Calu3 (cell line): ENCODE measurements around the gene AFAP1L2. TPM values are rescaled to one million over a fixed set of nuclear protein-coding genes. Genes with fewer than 3 reads are reported as not detected.

Experiments used
- BruUV-seq: library from RNA; stranded (reverse); fragments of 400-500 nt; replicated peaks from 2 replicates; lab custom pipeline; 2021; lab: Mats Ljungman, UMichigan
- CTCF ChIA-PET: fragments of 300-600 bp; sonication (Branson Sonifier 250); formaldehyde crosslinking; loops from one replicate; lab custom pipeline; 2022; ENCODE audit warnings: antibody characterized with exemption; lab: Charles Lee
- DNase-seq: peaks from one replicate; pipeline ENCODE4 v3.0.0; 2022
- H3K27ac Mint-ChIP-seq: one replicate; pipeline ENCODE4 v1.8.0; 2022; ENCODE audit warnings: mixed read lengths; ENCODE audit not compliant: unreplicated experiment
- H3K27me3 Mint-ChIP-seq: one replicate; pipeline ENCODE4 v1.8.0; 2022; ENCODE audit warnings: mixed read lengths; ENCODE audit not compliant: unreplicated experiment
- H3K36me3 Mint-ChIP-seq: one replicate; pipeline ENCODE4 v1.8.0; 2022; ENCODE audit warnings: mild to moderate bottlenecking, moderate library complexity, mixed read lengths; ENCODE audit not compliant: insufficient read depth, unreplicated experiment
- H3K4me1 Mint-ChIP-seq: one replicate; pipeline ENCODE4 v1.8.0; 2022; ENCODE audit warnings: mild to moderate bottlenecking, low read depth, mixed read lengths; ENCODE audit not compliant: unreplicated experiment
- H3K4me3 Mint-ChIP-seq: one replicate; pipeline ENCODE4 v1.8.0; 2022; ENCODE audit warnings: mild to moderate bottlenecking, low read depth, moderate library complexity, mixed read lengths; ENCODE audit not compliant: unreplicated experiment
- H3K9me3 Mint-ChIP-seq: one replicate; pipeline ENCODE4 v1.8.0; 2022; ENCODE audit warnings: low read depth, mixed read lengths; ENCODE audit not compliant: unreplicated experiment
- intact Hi-C: fragments of 100-400 bp; cut with micrococcal nuclease; formaldehyde crosslinking; loops from one replicate; pipeline ENCODE4 v1.10.0; 2022; ENCODE audit not compliant: unreplicated experiment
- total RNA-seq: library from RNA; stranded (reverse); gene quantifications from 2 replicates; pipeline ENCODE4 v1.2.3, GENCODE V29; 2022
- TF ChIP-seq, protein P1 (sequence below): fragments of 200-600 bp; IDR thresholded peaks from one replicate; pipeline ENCODE4 v1.8.0; 2022; ENCODE audit warnings: antibody characterized with exemption; ENCODE audit not compliant: unreplicated experiment

AFAP1L2 gene
- total RNA-seq, 1 experiment from 2014 or later, result 0.76 TPM

DNA sequence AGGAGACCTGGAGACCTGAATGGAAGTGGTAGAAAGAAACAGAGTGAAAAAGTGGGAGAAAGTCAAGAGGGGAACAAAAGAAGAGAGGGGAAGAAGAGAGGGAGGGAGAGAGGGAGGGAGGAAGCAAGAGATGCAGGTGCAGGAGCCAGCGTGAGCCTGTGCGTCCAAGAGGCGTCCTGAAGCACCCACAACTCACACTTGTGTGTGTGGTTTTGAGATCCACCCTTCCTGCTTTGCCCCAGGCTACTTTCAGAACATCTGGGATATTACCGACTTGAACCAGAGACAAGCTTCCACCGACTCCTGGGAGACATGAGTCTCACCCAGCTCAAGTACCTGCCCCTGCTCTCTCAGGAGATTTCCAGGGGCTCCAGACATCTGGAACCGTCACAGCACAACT is 9.8 kb downstream of the AFAP1L2 start:
- H3K27me3 Mint-ChIP-seq, result peaks cover 64% of the 10 kb centered on the region
- BruUV-seq, result no TSS peak
- CTCF ChIA-PET, result no interaction called here
- H3K4me1 Mint-ChIP-seq, result peaks cover 18% of the 10 kb centered on the region
- H3K36me3 Mint-ChIP-seq, result no peaks in the 10 kb centered on the region
- H3K27ac Mint-ChIP-seq, result no peak overlapping the region
- H3K4me3 Mint-ChIP-seq, result no peak overlapping the region
- intact Hi-C loops, result no loop called here
- H3K9me3 Mint-ChIP-seq, result no peaks in the 10 kb centered on the region
- TF ChIP-seq, protein P1, sequence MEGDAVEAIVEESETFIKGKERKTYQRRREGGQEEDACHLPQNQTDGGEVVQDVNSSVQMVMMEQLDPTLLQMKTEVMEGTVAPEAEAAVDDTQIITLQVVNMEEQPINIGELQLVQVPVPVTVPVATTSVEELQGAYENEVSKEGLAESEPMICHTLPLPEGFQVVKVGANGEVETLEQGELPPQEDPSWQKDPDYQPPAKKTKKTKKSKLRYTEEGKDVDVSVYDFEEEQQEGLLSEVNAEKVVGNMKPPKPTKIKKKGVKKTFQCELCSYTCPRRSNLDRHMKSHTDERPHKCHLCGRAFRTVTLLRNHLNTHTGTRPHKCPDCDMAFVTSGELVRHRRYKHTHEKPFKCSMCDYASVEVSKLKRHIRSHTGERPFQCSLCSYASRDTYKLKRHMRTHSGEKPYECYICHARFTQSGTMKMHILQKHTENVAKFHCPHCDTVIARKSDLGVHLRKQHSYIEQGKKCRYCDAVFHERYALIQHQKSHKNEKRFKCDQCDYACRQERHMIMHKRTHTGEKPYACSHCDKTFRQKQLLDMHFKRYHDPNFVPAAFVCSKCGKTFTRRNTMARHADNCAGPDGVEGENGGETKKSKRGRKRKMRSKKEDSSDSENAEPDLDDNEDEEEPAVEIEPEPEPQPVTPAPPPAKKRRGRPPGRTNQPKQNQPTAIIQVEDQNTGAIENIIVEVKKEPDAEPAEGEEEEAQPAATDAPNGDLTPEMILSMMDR, result no peak
- DNase-seq, result no peak

DNA sequence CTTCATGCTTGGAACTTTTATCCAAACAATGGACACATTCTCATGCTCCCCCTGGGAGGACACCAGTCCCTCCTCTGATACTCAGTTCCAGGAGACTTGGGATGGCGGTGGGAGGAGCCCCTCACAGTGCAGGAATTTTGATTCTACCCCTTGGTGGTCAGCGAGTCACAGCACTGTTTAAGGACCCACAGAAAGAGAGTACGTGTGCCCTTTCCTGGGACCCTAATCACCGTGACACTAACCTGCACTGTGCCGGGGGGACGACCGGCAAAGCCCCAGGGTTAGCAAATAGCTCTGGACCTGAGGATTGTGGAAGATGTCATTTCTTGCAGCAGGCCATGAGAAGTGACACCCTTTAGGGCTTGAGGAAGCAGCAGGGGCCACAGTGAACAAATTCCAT is 10.4 kb downstream of the AFAP1L2 start:
- CTCF ChIA-PET, result no interaction called here

GRCh38 chr10:114393482-114393881 is 10.8 kb downstream of the AFAP1L2 start:
- Mint-ChIP-seq H3K36me3 (no peaks in the 10 kb centered on the region), H3K9me3 (no peaks in the 10 kb centered on the region), H3K27me3 (peaks cover 54% of the 10 kb centered on the region), H3K27ac (no peak overlapping the region), H3K4me3 (no peak overlapping the region), H3K4me1 (peaks cover 29% of the 10 kb centered on the region)
- BruUV-seq, result no TSS peak
- CTCF ChIA-PET, result no interaction called here
- intact Hi-C loops, result no loop called here
- TF ChIP-seq, protein P1, result no peak
- DNase-seq, result no peak

More for the DNA sequence above, 10.4 kb downstream of the AFAP1L2 start:
- no peaks in the 10 kb centered on the region for H3K36me3 Mint-ChIP-seq
- BruUV-seq, result no TSS peak
- H3K4me3 Mint-ChIP-seq, result no peak overlapping the region
- H3K9me3 Mint-ChIP-seq, result no peaks in the 10 kb centered on the region
- H3K27me3 Mint-ChIP-seq, result peaks cover 58% of the 10 kb centered on the region
- intact Hi-C loops, result no loop called here
- H3K27ac Mint-ChIP-seq, result no peak overlapping the region
- TF ChIP-seq, protein P1, result no peak
- DNase-seq, result no peak
- peaks cover 25% of the 10 kb centered on the region for H3K4me1 Mint-ChIP-seq

DNA sequence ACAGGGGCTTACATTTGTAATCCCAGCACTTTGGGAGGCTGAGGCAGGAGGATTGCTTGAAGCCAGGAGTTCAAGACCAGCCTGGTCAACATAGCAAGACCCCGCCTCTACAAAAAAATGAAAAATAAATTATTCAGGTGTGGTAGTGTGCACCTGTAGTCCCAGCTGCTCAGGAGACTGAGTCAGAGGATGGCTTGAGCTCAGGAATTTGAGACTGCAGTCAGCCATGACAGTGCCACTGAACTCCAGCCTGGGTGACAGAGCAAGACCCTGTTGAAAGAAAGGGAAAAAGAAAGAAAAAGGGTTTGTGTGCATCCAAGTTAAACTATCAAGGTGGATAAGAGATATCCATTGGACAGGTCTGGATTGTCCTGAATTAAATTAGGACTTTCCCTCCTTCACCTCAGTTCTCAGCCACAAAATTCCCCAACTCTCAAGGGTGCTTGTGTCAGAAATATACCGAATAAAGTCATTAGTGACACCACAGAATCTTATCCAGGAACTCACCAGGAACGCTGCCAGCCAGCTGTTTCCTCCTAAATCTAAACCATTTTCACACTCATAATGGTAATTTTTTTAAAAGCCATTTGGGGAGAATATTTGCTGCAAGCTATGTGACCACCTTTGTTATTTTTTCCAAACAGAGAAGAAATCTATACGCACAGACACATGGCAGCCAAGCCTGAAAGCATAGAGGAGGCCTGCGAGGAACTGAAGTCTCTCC is 12.0 kb downstream of the AFAP1L2 start:
- Mint-ChIP-seq H3K9me3 (no peaks in the 10 kb centered on the region), H3K27me3 (peaks cover 42% of the 10 kb centered on the region), H3K4me3 (no peak overlapping the region), H3K36me3 (no peaks in the 10 kb centered on the region), H3K4me1 (peaks cover 35% of the 10 kb centered on the region), H3K27ac (no peak overlapping the region)
- no TSS peak for BruUV-seq
- intact Hi-C loops, result no loop called here
- TF ChIP-seq, protein P1, result no peak
- DNase-seq, result no peak
- CTCF ChIA-PET, result interaction anchor here (1.2 kb wide), 1 partner anchor 20 kb away, joined by 4 read pairs; no protein-coding TSS in a partner anchor
